ENCODE measurements around the gene KDM5C. TPM values are rescaled to one million over a fixed set of nuclear protein-coding genes. Genes with fewer than 3 reads are reported as not detected.
"Not testable (repeated sequence)": the region's sequence is repeated elsewhere in the genome, so short reads cannot be mapped to it uniquely, and the experiment has no call there.

KDM5C gene
- total RNA-seq, 4 donors from 2014 or later: 66.3 to 184 (median 127) TPM

DNA sequence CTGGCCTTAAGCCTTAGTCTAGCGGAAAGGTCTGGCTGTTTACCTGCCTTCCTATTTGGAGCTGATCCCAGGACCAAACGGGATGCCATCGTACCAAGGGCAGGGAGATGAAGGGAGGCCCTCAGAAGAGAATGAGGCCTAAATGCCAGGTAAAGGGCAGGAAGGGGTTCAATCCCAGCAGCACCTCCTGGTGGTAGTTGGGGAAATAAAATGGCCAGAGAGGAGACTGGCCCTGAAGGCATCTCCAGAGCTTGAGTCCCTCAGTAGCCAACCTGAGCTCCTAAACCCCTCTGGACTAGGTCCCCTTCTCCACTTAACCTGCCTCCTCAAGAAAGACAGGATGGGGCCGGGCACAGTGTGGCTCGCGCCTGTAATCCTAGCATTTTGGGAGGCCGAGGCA, 53.7 kb downstream of the KDM5C start:
- TF ChIP-seq, protein P1, sequence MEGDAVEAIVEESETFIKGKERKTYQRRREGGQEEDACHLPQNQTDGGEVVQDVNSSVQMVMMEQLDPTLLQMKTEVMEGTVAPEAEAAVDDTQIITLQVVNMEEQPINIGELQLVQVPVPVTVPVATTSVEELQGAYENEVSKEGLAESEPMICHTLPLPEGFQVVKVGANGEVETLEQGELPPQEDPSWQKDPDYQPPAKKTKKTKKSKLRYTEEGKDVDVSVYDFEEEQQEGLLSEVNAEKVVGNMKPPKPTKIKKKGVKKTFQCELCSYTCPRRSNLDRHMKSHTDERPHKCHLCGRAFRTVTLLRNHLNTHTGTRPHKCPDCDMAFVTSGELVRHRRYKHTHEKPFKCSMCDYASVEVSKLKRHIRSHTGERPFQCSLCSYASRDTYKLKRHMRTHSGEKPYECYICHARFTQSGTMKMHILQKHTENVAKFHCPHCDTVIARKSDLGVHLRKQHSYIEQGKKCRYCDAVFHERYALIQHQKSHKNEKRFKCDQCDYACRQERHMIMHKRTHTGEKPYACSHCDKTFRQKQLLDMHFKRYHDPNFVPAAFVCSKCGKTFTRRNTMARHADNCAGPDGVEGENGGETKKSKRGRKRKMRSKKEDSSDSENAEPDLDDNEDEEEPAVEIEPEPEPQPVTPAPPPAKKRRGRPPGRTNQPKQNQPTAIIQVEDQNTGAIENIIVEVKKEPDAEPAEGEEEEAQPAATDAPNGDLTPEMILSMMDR (IDR thresholded peaks at IDR 0.05): no peak
- no peaks in the 10 kb centered on the region for H3K4me1 ChIP-seq
- H3K9me3 ChIP-seq: no peaks in the 10 kb centered on the region
- DNase-seq: no peak
- no peaks in the 10 kb centered on the region for H3K27me3 ChIP-seq
- H3K4me3 ChIP-seq: no peak overlapping the region
- H3K27ac ChIP-seq: no peak overlapping the region
- no peaks in the 10 kb centered on the region for H3K36me3 ChIP-seq
- intact Hi-C loops (cut with DNase I; ENCODE audit: low total_unique reads): no loop called here

DNA sequence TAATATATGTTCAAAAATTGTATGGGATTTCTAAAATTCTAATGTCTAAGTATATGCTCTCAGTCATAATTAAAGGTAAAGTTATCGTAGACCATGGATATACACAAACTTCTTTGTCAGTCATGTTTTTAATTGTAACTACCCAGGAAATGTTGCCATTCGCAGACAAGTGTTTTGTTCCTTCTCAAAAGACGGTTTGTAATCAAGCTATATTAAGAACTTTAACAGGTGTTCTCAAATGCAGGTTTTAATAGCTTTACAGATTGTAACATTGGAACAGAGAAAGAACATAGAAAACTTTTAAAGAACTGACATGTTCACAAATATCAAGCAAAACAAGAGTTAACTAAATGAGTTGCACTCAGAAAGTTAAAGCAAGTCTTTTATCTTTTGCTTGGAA, 58.9 kb downstream of the KDM5C start:
- no peaks in the 10 kb centered on the region for H3K4me1 ChIP-seq
- DNase-seq: no peak
- H3K36me3 ChIP-seq: no peaks in the 10 kb centered on the region
- no peaks in the 10 kb centered on the region for H3K9me3 ChIP-seq
- intact Hi-C loops (cut with DNase I; ENCODE audit: low total_unique reads): no loop called here
- TF ChIP-seq POLR2A (IDR thresholded peaks at IDR 0.05): no peak
- TF ChIP-seq, protein P1 (IDR thresholded peaks at IDR 0.05): no peak
- H3K4me3 ChIP-seq: no peak overlapping the region
- no peak overlapping the region for H3K27ac ChIP-seq
- H3K27me3 ChIP-seq: no peaks in the 10 kb centered on the region

DNA sequence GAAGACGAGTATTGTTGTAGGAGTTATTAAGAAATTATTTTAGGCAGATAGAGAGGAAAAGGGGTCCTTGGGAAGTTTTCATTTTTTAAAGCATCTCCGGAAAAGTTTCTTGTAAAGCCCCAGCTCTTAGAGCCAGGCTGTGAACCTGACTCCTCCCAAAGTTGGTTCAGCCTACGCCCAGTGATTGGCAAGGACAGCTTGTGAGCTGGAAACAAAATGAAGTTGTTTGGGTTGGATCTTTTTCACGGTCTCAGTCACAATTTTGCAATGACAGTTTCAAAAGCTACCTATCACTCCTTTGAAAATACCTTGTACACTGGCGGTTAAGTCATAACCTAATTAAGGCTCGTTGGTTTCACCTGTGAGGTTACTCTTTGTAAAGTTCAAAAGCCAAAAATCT, 60.4 kb downstream of the KDM5C start:
- H3K27ac ChIP-seq; intact Hi-C loops (cut with DNase I; ENCODE audit: low total_unique reads); H3K4me1 ChIP-seq; DNase-seq; H3K27me3 ChIP-seq; H3K9me3 ChIP-seq; H3K36me3 ChIP-seq; H3K4me3 ChIP-seq: not testable (repeated sequence)

DNA sequence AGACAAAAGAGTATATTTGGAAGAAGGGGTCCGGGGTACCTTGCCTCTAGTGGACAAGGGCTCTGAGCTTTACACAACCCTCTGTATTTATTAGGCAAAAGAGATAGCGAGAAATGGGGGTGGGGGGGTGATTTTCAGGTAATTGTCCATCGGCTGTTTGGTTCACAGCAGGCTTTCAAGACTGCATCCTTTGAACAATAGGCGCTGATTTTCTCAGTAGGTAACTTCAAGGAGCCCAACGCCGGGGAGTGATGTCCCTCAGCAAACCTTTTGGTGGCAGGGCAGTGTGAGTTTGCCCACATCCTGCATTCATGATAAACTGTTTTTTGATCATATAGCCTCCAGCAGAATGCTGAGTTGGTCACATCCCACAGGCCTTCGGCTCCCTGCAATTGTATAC, 61.6 kb downstream of the KDM5C start:
- Histone ChIP-seq H3K4me3 (no peak overlapping the region), H3K27ac (no peak overlapping the region)
- intact Hi-C loops (cut with DNase I; ENCODE audit: low total_unique reads): no loop called here

DNA sequence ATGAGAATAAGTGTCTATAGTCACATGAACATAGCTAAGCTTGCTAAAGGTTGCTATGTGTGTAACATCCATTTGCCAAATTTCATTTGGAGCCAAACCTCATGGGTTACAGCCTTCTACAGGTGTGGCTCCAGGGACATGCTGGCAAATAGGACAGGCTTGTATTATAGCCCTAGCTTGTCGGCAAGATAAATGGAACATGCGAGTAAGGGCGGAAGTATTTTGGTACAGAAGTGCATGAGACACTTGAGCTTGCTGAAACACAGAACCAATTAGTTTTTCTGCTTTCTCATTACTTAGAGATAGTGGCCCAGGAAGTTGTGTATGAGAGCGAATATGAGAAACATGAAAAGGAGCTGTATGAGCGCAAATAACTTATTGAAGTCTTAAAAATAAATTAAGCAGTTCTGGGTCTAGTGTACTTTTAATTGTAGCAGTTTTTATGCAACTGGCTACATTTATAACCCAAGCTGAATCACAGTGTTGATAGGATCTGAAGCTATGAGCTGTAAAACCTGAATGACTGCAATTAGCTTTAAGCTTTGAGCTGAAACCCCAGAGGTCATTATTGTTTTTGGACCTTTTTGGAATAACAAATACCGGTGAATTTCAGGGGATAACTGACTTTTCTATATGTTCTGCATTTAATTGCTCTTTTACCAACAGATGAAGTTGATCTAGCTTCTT, 64.6 kb downstream of the KDM5C start:
- no peaks in the 10 kb centered on the region for H3K4me1 ChIP-seq
- H3K4me3 ChIP-seq: no peak overlapping the region
- intact Hi-C loops (cut with DNase I; ENCODE audit: low total_unique reads): no loop called here
- TF ChIP-seq, protein P1 (IDR thresholded peaks at IDR 0.05): no peak
- TF ChIP-seq POLR2A (IDR thresholded peaks at IDR 0.05): no peak
- no peaks in the 10 kb centered on the region for H3K27me3 ChIP-seq
- no peaks in the 10 kb centered on the region for H3K36me3 ChIP-seq
- no peak for DNase-seq
- H3K9me3 ChIP-seq: no peaks in the 10 kb centered on the region
- H3K27ac ChIP-seq: no peak overlapping the region

More for the DNA sequence above, 61.6 kb downstream of the KDM5C start:
- Histone ChIP-seq H3K27me3 (no peaks in the 10 kb centered on the region), H3K4me1 (no peaks in the 10 kb centered on the region), H3K9me3 (no peaks in the 10 kb centered on the region), H3K36me3 (no peaks in the 10 kb centered on the region)
- TF ChIP-seq, protein P1 (IDR thresholded peaks at IDR 0.05): no peak
- no peak for TF ChIP-seq POLR2A (IDR thresholded peaks at IDR 0.05)
- no peak for DNase-seq

DNA sequence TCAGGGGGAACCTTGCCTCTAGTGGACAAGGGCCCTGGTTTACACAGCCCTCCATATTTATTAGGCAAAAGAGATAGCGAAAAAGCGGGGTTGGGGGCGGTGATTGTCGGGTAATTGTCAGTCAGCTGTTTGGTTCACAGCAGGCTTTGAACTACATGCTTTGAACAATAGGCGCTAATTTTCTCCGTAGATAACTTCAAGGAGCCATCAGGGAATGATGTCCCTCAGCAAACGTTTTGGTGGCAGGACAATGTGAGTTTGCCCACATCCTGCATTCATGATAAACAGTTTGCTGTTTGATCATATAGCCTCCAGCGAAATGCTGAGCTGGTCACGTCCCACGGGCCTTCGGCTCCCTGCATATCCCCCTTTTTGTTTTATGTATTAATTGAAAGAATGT, 65.8 kb downstream of the KDM5C start:
- intact Hi-C loops (cut with DNase I; ENCODE audit: low total_unique reads): no loop called here

More for the DNA sequence above, 65.8 kb downstream of the KDM5C start:
- no peak for TF ChIP-seq POLR2A (IDR thresholded peaks at IDR 0.05)
- TF ChIP-seq, protein P1 (IDR thresholded peaks at IDR 0.05): no peak
- H3K27ac ChIP-seq: no peak overlapping the region
- H3K27me3 ChIP-seq: no peaks in the 10 kb centered on the region
- H3K4me3 ChIP-seq: no peak overlapping the region
- no peaks in the 10 kb centered on the region for H3K9me3 ChIP-seq
- no peaks in the 10 kb centered on the region for H3K36me3 ChIP-seq
- H3K4me1 ChIP-seq: no peaks in the 10 kb centered on the region
- DNase-seq: no peak
